ENCODE measurements around the gene CNST.
"Not testable (repeated sequence)": the region's sequence is repeated elsewhere in the genome, so short reads cannot be mapped to it uniquely, and the experiment has no call there.

The CNST gene

DNA sequence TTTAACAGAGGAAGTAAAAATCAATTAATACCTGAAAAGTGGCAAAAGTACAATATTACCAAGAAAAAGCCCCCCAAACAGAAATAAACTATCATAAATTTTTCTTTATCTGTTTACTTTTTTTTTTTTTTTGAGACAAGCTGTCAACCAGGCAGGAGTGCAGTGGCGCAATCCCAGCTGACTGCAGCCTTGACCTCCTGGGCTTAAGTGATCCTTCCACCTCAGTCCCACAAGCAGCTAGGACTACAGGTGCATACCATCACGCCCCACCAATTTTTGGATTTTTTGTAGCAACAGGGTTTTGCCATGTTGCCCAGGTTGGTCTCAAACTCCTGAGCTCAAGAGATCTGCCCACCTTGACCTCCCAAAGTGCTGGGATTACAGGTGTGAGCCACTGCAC, 8.2 kb upstream of the CNST start:
- FAIRE-seq = no peak

DNA sequence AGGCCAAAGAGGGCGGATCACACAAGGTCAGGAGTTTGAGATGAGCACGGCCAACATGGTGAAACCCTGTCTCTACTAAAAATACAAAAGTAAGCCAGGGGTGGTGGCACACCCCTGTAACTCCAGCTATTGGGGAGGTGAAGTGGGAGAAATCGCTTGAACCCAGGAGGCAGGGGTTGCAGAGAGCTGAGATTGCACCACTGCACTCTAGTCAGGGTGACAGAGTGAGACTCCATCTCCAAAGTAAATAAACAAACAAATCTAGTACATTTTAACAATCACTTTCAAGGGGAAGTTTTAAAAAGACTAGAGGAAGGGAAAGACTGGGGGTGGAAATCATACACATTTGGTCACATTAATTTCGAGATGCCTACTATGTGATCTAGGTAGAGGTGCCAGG, 6.9 kb upstream of the CNST start:
- FAIRE-seq = no peak

DNA sequence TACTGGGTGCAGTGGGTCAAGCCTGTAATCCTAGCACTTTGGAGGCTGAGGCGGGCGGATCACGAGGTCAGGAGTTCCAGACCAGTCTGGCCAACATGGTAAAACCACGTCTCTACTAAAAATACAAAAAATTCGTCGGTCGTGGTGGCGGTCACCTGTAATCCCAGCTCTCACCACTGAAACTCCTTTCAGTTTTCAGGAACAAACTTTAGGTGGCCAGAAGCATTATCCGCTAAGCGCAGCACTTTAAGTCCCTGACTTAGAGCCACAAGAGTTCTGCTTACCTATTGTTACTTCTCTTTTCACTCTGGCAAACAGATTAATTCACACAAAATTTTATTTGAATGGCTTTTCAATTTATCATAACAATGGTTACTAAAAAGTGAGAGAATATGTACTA, 5.4 kb upstream of the CNST start:
- not testable (repeated sequence) for FAIRE-seq

DNA sequence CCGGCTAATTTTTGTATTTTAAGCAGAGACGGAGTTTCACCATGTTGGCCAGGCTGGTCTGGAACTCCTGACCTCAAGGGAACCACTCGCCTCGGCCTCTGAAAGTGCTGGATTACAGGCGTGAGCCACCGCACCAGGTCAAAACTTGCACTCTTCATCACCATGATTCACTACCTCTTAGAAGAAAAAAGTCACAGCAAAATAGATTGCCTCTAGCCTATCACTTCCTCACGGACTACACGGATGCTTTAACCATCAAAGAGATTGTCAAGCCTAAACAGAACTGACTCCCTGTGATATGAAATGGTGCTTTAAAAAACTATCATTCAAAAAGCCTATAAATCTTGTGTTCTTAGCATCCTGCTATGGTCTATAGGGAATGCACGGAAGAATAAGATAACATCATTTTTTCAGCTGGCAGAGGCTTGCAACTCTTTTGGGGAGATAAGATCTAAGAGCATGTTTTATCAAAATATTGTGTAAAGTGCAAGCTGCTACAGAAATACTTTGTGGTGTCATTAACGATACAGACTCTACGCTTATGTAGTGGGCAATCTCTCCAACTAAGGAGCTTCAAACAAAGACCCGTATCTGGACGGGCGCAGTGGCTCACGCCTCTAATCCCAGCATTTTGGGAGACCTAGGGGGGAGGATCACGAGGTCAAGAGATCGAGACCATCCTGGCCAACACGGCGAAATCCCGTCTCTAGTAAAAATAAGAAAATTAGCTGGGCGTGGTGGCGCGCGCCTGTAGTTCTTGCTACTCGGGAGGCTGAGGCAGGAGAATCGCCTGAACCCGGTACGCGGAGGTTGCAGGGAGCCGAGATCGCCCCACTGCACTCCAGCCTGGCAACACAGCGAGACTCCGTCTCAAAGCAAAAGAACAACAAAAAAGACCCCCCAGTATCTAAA, 1.2 kb upstream of the CNST start:
- FAIRE-seq = no peak

DNA sequence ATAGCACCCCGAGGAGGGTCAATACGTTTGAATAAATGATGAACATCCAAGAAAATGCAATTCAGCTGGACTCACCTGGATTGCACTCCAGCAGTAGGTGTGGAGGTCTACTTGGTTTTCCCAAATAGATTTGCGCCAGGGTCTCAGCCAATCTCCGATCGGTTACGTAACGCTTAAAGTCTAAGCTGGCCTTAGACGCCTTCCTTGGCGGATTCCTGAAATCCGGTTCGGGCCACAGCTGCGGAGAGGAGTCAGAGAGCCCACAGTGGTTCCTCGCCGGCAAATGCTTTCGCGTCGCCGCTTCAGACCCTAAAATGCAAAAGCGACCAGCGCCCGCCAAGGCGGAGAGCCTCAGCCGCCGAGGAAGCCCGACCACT, 517 bp upstream of the CNST start:
- FAIRE-seq = no peak

DNA sequence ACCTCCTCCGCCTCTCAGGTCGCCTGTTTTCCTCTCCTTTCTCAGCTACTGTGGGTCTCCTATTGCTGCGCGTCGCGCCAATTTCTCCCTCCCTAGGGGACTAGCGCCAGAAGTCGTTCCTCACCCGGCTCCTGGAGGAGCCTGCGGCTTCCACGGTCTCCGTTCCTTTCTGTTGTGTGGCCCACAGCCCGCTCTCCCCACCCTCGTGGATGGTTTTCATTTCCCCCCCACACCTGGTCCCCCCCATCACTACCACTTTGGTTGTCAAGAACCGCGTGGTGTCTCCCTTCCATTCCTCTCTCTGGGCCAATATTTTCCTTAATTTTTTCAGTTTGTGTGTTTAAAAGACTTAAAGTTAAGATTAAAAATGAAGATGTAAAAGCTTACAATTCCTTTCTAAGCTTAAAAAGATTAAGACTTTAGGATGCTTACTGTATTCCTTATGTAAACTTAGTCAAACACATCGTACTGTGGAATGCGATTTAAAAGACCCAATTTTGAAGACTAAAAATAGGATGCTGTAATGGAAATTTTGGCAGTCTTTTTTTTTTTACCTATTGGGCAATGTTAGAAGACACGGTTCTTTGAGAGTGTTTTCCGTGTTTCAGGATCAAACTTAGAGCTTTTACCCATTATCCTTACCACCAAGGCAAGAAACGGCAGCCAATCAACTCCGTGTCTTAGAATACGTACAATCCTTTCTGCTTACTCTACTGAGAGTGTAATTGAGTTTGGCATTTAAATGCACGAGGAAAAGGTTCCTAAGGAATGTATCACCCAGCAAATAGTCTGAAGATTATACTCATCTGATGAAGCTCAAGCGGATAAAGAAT, 773 bp downstream of the CNST start:
- FAIRE-seq = no peak

DNA sequence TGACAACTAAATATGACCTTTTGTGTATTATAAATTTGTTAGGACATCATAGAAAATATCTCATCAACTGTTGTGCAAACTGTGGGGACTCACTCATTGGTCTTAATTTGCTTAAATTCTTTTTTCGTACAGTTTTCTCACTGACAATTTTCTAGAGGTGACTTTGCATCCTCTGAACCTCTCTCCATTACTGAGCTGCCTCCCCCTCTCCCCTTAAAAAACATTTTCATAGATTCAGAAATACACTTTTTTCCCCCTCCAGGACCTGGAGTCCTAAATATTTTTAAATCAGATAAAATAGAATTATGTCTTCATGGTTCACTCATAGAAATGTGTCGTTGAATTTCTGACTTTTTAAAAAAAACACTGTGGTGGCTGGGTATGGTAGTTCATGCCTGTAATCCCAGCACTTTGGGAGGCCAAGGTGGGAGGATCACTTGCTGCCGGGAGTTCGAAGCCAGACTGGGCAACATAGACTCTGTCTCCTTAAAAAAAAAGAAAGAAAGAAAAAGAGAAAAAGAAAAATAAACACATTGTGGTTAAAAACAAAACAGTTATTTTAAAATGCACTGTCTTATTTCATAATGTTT, 1.5 kb downstream of the CNST start:
- FAIRE-seq = no peak

DNA sequence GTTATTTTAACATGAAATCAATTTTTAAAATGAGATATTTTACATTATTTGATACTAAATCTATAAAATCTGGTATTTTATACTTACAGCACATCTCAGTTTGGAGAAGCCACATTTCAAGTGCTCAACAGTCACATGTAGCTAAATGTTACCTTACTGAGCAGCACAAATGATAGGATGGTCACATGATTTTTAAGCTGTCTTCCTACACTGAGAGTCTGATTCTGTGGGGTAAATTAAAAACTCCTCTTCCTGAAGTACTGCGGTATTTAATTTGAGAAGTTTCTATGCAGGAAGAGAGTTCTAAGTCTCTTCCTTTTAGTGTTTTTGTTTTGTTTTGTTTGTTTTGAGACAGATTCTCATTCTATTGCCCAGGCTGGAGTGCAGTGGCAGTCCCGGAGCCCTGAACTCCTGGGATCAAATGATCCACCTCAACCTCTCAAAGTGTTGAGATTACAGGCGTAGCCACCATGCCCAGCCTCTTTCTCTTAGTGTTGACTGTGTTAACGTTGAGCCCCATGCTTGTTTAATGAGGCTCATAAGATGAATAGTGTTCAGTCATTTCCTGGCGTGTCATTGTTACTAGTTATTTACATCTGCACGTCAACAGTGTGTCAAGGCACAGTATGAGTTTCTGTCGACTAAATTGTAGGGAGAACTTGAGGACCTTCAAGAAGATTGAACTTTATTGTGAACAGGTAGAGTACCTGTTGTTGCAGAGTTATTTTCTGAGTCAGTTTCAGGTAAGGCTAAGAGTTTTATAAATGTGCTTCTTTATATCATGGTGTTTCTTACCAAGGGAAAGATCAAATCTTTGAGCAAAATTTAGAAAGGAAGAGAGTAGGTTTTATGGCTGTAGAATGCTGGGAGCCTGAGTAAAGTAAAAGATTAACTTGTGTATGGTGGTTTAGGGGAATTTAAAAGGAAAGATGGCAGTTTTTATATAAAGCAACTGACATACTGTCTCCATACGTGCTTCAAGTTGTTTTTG, 3.3 kb downstream of the CNST start:
- FAIRE-seq = no peak

DNA sequence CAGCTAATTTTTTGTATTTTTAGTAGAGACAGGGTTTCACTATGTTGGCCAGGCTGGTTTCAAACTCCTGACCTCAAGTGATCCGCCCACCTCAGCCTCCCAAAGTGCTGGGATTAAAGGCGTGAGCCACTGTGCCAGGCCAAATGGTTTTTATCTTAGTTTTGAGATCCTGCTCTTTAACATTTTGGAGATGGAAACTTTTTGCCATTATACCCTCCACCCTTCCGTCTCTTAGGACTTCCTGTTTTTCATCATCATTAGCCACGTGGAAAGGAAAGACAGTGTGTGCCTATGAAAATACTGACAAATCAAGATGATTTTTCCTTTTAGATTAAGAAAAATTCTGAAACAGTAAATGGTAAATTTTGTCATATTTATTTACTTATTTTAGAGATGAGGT, 5.1 kb downstream of the CNST start:
- FAIRE-seq = not testable (repeated sequence)

DNA sequence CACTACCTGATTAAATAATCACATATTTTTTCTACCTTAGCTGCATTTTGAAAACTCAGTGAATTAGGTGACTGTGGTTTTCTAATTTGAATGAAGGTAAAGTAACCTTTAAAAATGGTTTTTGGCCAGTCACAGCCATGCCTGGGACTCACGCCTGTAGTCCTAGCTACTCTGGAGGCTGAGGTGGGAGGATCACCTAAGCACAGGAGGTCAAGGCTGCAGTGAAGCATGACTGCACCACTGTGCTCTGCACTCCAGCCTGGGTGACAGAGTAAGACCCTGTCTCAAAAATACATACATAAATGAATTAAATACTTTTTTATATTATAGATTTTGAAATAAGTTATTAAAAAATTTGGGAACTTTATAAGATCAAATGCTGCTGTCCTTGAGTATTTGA, 5.7 kb downstream of the CNST start:
- FAIRE-seq = no peak

DNA sequence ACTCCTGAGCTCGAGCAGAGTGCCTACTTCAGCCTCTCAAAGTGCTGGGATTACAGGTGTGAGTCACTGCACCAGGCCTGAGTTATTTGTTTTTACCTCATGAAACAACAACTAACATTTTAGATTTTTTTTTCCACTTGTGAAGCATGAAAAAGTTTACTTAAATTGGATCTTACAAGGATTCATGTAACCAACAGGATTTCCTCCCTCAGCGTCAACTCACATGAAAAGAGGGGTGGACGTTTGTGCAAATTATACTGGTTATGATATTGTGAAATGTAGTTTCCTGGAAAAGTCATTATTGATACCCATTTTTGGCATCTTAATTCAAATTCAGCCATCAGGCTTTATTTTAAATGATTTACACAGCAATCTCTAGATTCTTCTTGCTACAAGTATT, 6.5 kb downstream of the CNST start:
- FAIRE-seq = no peak

DNA sequence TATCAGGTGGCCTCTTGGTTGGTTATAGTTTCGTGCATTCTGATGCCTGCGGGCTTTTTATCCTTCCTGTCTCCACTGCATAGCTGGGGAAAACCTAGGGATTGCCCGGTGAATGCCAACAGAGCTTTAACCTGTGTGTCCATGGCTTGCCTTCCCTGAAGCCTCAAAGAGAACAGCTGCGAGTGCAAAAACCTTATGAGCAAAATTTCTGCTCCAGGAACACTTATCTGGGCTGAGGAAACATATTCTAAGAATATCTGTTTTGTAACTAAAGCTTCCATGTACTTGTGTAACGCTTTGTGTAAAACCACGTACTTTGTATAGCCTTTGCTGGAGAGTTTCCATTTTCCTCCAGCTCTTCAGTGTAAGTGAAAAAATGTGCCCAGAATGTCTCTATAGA, 7.2 kb downstream of the CNST start:
- no peak for FAIRE-seq

DNA sequence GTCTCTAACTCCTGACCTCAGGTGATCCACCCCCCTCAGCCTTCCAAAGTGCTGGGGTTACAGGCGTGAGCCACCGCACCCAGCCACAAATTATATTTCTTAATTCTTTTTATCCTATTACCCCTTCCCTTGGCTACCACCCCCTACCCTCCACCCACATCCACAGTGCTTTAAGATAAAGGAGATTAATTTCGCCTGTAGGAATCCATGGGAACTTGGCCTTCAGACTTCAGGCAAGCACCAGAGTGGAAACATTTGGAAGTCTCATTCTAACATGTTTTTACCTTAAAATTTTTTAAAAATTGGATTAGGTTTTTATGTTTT, 10.4 kb downstream of the CNST start:
- no peak for FAIRE-seq

DNA sequence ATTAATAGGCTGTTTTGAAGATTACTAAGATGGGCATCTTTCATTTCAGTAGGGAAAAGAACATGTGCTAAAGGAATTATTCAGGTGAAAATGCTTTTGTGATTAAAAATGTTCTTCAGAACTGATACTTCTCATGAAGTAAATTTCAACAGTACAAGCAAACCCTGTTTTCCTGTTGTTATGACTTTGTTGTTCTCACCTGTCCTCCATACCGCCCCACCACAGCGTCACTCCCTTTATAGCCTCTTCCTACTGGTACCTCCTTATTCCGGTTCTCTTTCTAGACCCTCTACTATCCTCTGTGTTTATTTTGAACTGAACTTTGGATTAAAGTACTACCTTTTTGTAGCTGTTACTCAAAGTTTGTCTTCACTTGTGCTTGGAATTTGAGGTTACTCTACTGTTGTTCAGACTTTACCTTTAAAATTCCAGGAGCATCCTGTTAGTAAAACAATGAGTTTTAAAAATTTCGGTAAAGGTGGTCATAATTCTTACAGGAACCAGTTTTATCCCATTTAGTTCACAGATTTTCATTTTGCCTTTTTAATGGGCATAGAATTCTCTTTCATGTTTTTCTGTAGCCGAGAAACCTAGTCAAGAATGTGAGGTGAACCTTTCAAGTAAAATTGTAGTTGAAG, 10.9 kb downstream of the CNST start:
- FAIRE-seq = peak; percentile 14

DNA sequence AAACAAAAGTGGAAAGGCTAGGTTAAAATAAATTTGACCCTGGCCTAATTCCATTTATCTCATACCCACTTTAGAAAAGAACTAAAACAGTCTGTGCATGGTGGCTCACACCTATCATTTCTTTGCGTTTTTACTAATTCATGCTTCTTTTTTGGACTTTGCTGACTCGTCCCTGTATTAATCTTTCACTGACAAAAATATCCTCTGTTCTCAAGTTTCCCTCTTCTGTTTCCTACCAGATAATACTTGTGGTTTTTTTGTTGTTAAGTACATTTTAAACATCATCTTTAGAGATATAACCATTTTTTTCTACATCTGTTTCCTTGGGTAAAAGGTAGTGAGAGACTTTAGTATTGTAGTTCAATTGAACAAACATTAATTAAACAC, 11.5 kb downstream of the CNST start:
- FAIRE-seq = no peak

DNA sequence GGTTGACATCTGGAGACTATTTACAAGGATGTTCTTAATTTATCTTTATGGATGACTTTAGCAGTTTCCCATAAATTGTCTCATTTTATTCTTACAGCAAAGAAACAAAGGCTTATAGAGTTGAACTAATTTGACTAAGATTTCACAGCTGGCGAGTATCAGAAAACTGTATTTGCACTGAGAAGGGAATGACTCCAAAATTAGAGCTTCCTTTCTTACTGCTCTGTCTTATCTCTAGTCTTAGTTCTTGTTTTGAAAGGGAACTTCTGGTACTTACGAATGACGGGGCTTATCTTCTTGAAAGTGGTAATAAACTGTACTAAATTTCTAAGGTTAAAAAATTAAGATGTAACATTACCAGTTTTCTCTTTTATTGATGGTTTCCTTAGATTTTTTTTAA, 13.6 kb downstream of the CNST start:
- FAIRE-seq = no peak

DNA sequence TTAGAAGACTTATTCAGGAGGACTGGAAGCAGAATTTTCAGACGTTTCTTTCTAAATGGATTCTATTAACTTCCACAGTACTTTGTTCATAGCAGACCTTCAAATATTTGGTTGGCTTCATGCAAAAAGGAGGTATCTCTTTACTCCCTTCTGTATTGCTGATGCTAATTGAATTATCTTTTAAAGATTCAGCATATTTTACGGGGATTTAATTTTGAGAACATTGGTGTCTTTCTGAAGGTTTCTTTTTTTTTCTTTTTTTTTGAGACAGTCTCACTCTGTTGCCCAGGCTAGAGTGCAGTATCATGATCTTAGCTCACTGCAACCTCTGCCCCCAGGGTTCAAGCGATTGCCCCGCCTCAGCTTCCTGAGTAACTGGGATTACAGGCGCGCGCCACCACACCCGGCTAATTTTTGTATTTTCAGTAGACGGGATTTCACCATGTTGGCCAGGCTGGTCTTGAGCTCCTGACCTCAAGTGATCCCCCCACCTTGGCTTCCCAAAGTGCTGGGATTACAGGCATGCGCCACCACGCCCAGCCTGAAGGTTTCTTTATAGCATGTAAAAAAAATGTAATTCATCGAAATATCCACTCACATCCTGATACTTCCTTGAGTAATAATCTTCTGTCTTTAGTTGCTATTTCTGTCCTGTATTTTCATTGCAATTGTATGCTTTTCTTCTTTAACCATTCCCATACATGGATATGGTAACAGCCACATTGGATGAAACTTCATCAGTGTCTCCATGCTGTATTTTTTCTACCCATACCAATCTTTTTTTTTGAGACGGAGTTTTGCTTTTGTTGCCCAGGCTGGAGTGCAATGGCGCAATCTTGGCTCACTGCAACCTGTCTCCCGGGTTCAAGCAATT, 14.5 kb downstream of the CNST start:
- no peak for FAIRE-seq

DNA sequence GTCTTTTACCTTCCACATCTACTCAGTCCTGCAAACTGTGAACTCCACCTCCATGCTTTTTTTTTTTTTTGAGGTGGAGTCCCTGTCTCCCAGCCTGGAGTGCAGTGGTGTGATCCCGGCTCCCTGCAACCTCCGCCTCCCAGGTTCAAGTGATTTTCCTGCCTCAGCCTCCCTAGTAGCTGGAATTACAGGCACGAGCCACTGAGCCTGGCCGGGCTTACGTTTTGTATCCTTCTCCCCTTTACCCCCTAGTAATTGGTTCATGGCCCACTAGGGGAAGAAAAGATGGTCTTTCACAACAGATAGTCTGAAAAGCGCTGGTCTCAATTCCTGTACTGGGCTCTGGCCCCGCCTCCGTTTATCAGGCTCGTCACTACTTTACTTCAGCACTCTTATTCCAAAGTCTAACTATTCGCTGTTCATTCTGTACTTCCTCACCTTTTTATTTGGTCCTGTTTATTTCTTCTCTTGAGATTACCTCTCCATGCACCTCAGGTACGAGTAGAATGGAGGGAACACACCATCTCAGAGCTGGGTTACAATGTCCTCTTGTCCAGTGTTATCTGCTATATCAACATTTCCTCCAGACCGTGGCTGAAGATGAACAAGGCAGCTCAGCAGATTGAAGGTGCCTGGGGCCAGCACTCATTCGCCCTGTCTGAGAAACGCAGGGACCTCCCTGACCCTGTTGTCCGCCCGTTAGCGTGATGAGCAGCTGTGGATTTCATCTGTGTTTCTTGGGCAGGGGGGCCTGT, 16.2 kb downstream of the CNST start:
- no peak for FAIRE-seq

DNA sequence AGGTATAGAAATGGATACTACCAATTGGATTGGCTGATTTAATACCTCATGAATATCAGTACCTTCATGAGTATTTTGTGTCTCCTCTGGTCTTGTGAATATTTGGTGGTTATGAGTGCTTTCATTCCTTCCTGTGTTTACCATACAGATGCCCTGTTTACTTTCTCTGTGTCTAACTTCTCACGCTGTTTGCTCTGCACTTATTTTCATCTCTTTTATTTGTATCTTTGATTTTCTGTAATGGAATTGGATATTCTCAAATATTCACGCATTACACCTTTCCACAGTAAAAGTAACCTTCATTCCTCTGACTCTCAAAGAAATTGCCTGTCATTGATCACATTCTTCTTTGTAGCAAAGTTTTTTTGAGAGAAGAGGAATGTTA, 16.8 kb downstream of the CNST start:
- peak; percentile 53 for FAIRE-seq

DNA sequence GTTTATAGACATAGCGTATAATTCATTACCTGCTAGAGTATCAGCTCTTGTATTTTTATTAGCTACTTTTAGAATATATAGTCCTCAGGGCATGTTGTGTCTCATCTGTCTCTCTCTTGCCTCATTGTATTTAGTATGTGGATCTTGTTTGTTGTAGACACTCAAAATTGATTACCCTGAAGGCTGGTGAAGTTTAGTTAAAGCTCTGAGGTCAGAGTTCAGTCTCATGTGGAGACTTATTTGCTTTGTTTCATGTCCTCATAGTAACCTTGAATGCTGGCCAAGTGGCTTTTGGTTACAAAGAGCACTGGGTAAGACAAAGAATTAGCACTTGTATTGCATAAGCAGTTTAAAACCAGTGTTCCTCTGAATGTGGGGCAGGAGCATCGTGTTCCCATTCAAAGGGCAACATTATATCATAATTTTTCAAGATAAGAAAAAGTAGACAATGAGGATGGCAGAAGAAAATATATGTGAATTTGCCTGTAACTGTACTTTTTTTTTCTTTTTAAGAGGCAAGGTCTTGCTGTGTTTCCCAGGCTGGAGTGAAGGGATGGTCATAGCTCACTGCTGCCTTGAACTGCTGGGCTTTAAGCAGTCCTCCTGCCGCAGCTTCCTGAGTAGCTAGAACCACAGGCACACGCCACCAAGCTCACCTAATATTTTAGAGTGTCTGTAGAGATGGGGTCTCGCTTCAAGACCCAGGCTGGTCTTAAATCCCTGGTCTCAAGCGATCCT, 17.4 kb downstream of the CNST start:
- no peak for FAIRE-seq

Measured in colon (tissue), 2 donors.